ENCODE data around the gene TET2. TPM values are rescaled to one million over a fixed set of nuclear protein-coding genes. Genes with fewer than 3 reads are reported as not detected.

The TET2 gene
- total RNA-seq, 3 donors from 2014 or later (not counting 1 experiment from before 2014, with no cell fraction given) = 80.0 to 91.6 (median 82.8) TPM

DNA sequence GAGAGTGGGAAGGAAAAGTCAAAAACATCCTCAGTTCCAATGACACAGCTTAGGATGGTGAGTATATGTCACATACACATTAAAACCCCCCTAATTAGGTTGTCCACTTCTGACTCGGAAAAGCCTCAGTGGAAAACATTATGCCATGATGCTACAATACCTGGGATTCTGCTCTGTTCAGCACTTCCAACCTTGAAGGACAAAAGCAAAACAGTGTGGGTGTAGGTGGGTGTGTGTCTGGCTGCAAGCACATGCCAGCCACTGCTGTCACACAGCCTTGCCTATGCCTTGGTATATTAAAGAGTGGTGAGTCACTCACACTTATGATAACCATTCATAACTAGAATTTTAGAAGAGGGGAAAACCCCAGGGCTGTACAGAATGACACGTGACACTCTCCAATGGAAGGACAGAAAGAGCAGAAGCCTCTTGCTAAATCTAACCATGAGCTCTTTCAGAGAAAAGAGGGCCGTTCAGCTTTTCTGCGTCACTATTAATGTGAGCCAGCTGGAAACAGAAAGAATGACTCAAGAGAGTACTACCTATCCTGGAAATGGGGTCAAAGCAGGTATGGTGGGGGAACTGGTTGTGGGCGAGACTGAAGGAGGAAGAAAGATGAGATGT is 159.6 kb downstream of the TET2 start:
- peak; percentile 95 to 98 (median 95) for ATAC-seq
- 40% methylated on average over 5 of the region's 5 CpGs for WGBS (ENCODE audit: insufficient coverage)
- TF ChIP-seq CTCF (IDR thresholded peaks at IDR 0.05) = no peak
- intact Hi-C loops (cut with micrococcal nuclease) = no loop called here
- Mint-ChIP-seq H3K27me3 (ENCODE audit: low read depth in 2 of 2) (no peaks in the 10 kb centered on the region), H3K4me3 (no peak overlapping the region), H3K36me3 (peaks cover 5% of the 10 kb centered on the region), H3K4me1 (peaks cover 19 to 20% of the 10 kb centered on the region in 2 donors), H3K27ac (peak overlapping the region; percentile 77 to 87), H3K9me3 (peaks cover 3 to 7% of the 10 kb centered on the region in 2 donors)
- H3K27me3 ChIP-seq (ENCODE audit: control insufficient read depth, insufficient read depth, low read length) = no peaks in the 10 kb centered on the region
- H3K27ac ChIP-seq (ENCODE audit: low read length) = no peak overlapping the region
- DNase-seq = peak in 1 of 2 donors; percentile 38
- H3K9me3 ChIP-seq (ENCODE audit: control insufficient read depth, insufficient read depth, low read length) = no peaks in the 10 kb centered on the region
- H3K4me3 ChIP-seq (ENCODE audit: low read length) = no peak overlapping the region
- H3K4me1 ChIP-seq (ENCODE audit: control insufficient read depth, insufficient read depth, low read length) = peaks cover 9% of the 10 kb centered on the region
- H3K36me3 ChIP-seq (ENCODE audit: control insufficient read depth, insufficient read depth, low read length) = no peaks in the 10 kb centered on the region

- peaks cover 9% of the 10 kb centered on the region for H3K4me1 ChIP-seq (ENCODE audit: control insufficient read depth, insufficient read depth, low read length)
- intact Hi-C loops (cut with micrococcal nuclease) = no loop called here
- no peak for DNase-seq
- Mint-ChIP-seq H3K4me1 (peaks cover 19 to 20% of the 10 kb centered on the region in 2 donors), H3K9me3 (peaks cover 4 to 7% of the 10 kb centered on the region in 2 donors), H3K27me3 (ENCODE audit: low read depth in 2 of 2) (no peaks in the 10 kb centered on the region), H3K4me3 (no peak overlapping the region), H3K36me3 (peaks cover 5% of the 10 kb centered on the region), H3K27ac (peak overlapping the region; percentile 77 to 87)
- no peaks in the 10 kb centered on the region for H3K36me3 ChIP-seq (ENCODE audit: control insufficient read depth, insufficient read depth, low read length)
- no peak overlapping the region for H3K27ac ChIP-seq (ENCODE audit: low read length)
- no peak for TF ChIP-seq CTCF (IDR thresholded peaks at IDR 0.05)
- ATAC-seq = no peak
- H3K27me3 ChIP-seq (ENCODE audit: control insufficient read depth, insufficient read depth, low read length) = no peaks in the 10 kb centered on the region
- 96% methylated on average over 2 of the region's 3 CpGs for WGBS (ENCODE audit: insufficient coverage)
- no peaks in the 10 kb centered on the region for H3K9me3 ChIP-seq (ENCODE audit: control insufficient read depth, insufficient read depth, low read length)
- H3K4me3 ChIP-seq (ENCODE audit: low read length) = no peak overlapping the region
Observed at GRCh38 chr4:105306820-105307219, 160.1 kb downstream of the TET2 start.

DNA sequence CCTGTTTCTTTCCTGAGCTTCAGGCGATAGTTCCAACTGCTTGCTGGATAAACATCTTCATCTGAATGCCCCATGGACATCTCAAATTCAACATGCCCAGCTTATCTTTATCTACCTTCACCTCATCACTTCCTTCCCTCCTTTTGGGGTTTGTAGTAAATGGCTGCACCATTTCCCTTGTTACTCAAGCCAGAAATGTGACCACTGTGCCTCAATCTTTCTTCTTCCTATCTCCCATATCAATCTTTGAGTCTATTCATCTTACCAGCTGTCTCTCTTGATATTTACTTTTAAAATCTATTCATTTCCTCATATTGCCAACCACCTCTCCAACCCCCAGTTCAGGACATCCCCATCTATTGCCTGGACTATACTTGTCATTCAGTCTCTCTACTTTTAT is 171.8 kb downstream of the TET2 start:
- H3K9me3 ChIP-seq (ENCODE audit: control insufficient read depth, insufficient read depth, low read length) = no peaks in the 10 kb centered on the region
- H3K27ac ChIP-seq (ENCODE audit: low read length) = no peak overlapping the region
- TF ChIP-seq CTCF (IDR thresholded peaks at IDR 0.05) = no peak
- no peak for DNase-seq
- no peaks in the 10 kb centered on the region for H3K36me3 ChIP-seq (ENCODE audit: control insufficient read depth, insufficient read depth, low read length)
- H3K4me1 Mint-ChIP-seq = peaks cover 0 to 6% of the 10 kb centered on the region in 2 donors
- no peaks in the 10 kb centered on the region for H3K27me3 Mint-ChIP-seq (ENCODE audit: low read depth in 2 of 2)
- H3K27ac Mint-ChIP-seq = no peak overlapping the region
- no peaks in the 10 kb centered on the region for H3K4me1 ChIP-seq (ENCODE audit: control insufficient read depth, insufficient read depth, low read length)
- intact Hi-C loops (cut with micrococcal nuclease) = no loop called here
- WGBS (ENCODE audit: insufficient coverage) = 88% methylated on average over 1 of the region's 1 CpG
- no peak overlapping the region for H3K4me3 Mint-ChIP-seq
- peaks cover 0 to 3% of the 10 kb centered on the region in 2 donors for H3K9me3 Mint-ChIP-seq
- no peaks in the 10 kb centered on the region for H3K27me3 ChIP-seq (ENCODE audit: control insufficient read depth, insufficient read depth, low read length)
- no peak for ATAC-seq
- no peaks in the 10 kb centered on the region for H3K36me3 Mint-ChIP-seq
- H3K4me3 ChIP-seq (ENCODE audit: low read length) = no peak overlapping the region

DNA sequence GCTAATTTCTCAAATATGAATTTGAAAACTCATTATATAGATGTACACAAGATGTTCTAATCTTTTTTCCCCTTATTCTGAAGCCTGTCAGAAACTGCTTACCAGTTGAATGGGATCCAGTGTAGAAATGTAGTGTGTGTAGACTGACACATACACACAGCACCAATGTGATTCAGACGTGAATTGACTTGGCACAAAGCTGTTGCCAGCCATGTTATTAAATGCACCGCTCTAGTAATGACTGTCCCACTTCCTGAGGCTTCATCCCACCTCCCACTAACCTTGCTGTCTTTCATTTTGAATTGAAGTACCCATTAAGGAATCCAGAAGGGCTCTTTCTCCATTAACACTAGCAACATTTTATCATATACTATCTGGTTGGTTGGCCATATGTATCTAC is 180.5 kb downstream of the TET2 start:
- 73% methylated on average over 2 of the region's 2 CpGs for WGBS (ENCODE audit: insufficient coverage)
- TF ChIP-seq CTCF (IDR thresholded peaks at IDR 0.05) = no peak
- Histone ChIP-seq H3K36me3 (ENCODE audit: control insufficient read depth, insufficient read depth, low read length) (no peaks in the 10 kb centered on the region), H3K9me3 (ENCODE audit: control insufficient read depth, insufficient read depth, low read length) (no peaks in the 10 kb centered on the region), H3K4me3 (ENCODE audit: low read length) (no peak overlapping the region), H3K4me1 (ENCODE audit: control insufficient read depth, insufficient read depth, low read length) (peaks cover 5% of the 10 kb centered on the region), H3K27me3 (ENCODE audit: control insufficient read depth, insufficient read depth, low read length) (no peaks in the 10 kb centered on the region), H3K27ac (ENCODE audit: low read length) (no peak overlapping the region)
- no peaks in the 10 kb centered on the region for H3K36me3 Mint-ChIP-seq
- no peaks in the 10 kb centered on the region for H3K27me3 Mint-ChIP-seq (ENCODE audit: low read depth in 2 of 2)
- peaks cover 25 to 30% of the 10 kb centered on the region in 2 donors for H3K4me1 Mint-ChIP-seq
- H3K4me3 Mint-ChIP-seq = no peak overlapping the region
- intact Hi-C loops (cut with micrococcal nuclease) = no loop called here
- no peaks in the 10 kb centered on the region for H3K9me3 Mint-ChIP-seq
- no peak for ATAC-seq
- no peak for DNase-seq
- no peak overlapping the region for H3K27ac Mint-ChIP-seq
